ENCODE measurements around the gene COA1. TPM values are rescaled to one million over a fixed set of nuclear protein-coding genes. Genes with fewer than 3 reads are reported as not detected.

Gene COA1
- polyA plus RNA-seq, 3 donors, result 25.6 to 57.8 (median 56.2) TPM

GRCh38 chr7:43698460-43699255 is 30.7 kb downstream of the COA1 start:
- no peak overlapping the region for H3K4me2 ChIP-seq (replicated peaks; ENCODE audit: extremely low read depth, low read length, poor library complexity, severe bottlenecking)
- no peaks in the 10 kb centered on the region for H3K27me3 ChIP-seq (ENCODE audit: control insufficient read depth in 2 of 2, insufficient read depth in 2 of 2, low read length in 2 of 2)
- H3K4me1 ChIP-seq (ENCODE audit: control insufficient read depth in 1 of 2, insufficient read depth in 2 of 2, low read length in 2 of 2), result no peaks in the 10 kb centered on the region
- H2AFZ ChIP-seq (ENCODE audit: insufficient read depth, low read depth, low read length, poor library complexity, severe bottlenecking), result no peak overlapping the region
- intact Hi-C loops (cut with micrococcal nuclease), result loop anchor here in 1 of 2 donors (2.0 kb wide), 1 partner anchor 116 kb away; the partner anchor contains the start of gene STK17A
- no peaks in the 10 kb centered on the region for H3K27me3 Mint-ChIP-seq (ENCODE audit: low read depth in 3 of 3)
- no peak overlapping the region for H3K4me3 ChIP-seq (replicated peaks in 1 of 3; ENCODE audit: low read depth in 2 of 3, low read length in 3 of 3)
- H3K9me3 Mint-ChIP-seq, result peaks cover 0 to 2% (median 0%) of the 10 kb centered on the region in 7 donors
- H3K27ac Mint-ChIP-seq, result no peak overlapping the region
- peaks cover 64% of the 10 kb centered on the region for H3K79me2 ChIP-seq (ENCODE audit: insufficient read depth, low read length)
- no peaks in the 10 kb centered on the region for H3K36me3 ChIP-seq (replicated peaks in 1 of 2; ENCODE audit: control insufficient read depth in 1 of 2, insufficient read depth in 2 of 2, low read length in 2 of 2)
- no peak overlapping the region for H3K4me3 Mint-ChIP-seq
- TF ChIP-seq, protein P1, sequence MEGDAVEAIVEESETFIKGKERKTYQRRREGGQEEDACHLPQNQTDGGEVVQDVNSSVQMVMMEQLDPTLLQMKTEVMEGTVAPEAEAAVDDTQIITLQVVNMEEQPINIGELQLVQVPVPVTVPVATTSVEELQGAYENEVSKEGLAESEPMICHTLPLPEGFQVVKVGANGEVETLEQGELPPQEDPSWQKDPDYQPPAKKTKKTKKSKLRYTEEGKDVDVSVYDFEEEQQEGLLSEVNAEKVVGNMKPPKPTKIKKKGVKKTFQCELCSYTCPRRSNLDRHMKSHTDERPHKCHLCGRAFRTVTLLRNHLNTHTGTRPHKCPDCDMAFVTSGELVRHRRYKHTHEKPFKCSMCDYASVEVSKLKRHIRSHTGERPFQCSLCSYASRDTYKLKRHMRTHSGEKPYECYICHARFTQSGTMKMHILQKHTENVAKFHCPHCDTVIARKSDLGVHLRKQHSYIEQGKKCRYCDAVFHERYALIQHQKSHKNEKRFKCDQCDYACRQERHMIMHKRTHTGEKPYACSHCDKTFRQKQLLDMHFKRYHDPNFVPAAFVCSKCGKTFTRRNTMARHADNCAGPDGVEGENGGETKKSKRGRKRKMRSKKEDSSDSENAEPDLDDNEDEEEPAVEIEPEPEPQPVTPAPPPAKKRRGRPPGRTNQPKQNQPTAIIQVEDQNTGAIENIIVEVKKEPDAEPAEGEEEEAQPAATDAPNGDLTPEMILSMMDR (IDR thresholded peaks at IDR 0.05), result no peak
- H4K20me1 ChIP-seq (ENCODE audit: insufficient read depth, low read length), result peaks cover 55% of the 10 kb centered on the region
- no CpG with 5 or more reads among the region's 5 CpGs for WGBS (ENCODE audit: insufficient coverage)
- H3K9ac ChIP-seq (ENCODE audit: insufficient read depth, low read length, poor library complexity, severe bottlenecking), result no peak overlapping the region
- no peaks in the 10 kb centered on the region for H3K9me3 ChIP-seq (replicated peaks in 1 of 2; ENCODE audit: control insufficient read depth in 1 of 2, insufficient read depth in 1 of 2, low read length in 2 of 2)
- H3K27ac ChIP-seq (ENCODE audit: low read depth in 1 of 2, low read length in 2 of 2), result no peak overlapping the region
- H3K4me1 Mint-ChIP-seq, result no peaks in the 10 kb centered on the region
- DNase-seq, result no peak
- H3K36me3 Mint-ChIP-seq, result no peaks in the 10 kb centered on the region

- Histone ChIP-seq H3K27ac (ENCODE audit: low read depth in 1 of 2, low read length in 2 of 2) (no peak overlapping the region), H3K4me1 (ENCODE audit: control insufficient read depth in 1 of 2, insufficient read depth in 2 of 2, low read length in 2 of 2) (no peaks in the 10 kb centered on the region), H3K9ac (ENCODE audit: insufficient read depth, low read length, poor library complexity, severe bottlenecking) (no peak overlapping the region), H3K4me2 (replicated peaks; ENCODE audit: extremely low read depth, low read length, poor library complexity, severe bottlenecking) (no peak overlapping the region), H3K27me3 (ENCODE audit: control insufficient read depth in 2 of 2, insufficient read depth in 2 of 2, low read length in 2 of 2) (no peaks in the 10 kb centered on the region), H4K20me1 (ENCODE audit: insufficient read depth, low read length) (peaks cover 64% of the 10 kb centered on the region), H2AFZ (ENCODE audit: insufficient read depth, low read depth, low read length, poor library complexity, severe bottlenecking) (no peak overlapping the region), H3K9me3 (replicated peaks in 1 of 2; ENCODE audit: control insufficient read depth in 1 of 2, insufficient read depth in 1 of 2, low read length in 2 of 2) (no peaks in the 10 kb centered on the region), H3K4me3 (replicated peaks in 1 of 3; ENCODE audit: low read depth in 2 of 3, low read length in 3 of 3) (no peak overlapping the region), H3K36me3 (replicated peaks in 1 of 2; ENCODE audit: control insufficient read depth in 1 of 2, insufficient read depth in 2 of 2, low read length in 2 of 2) (no peaks in the 10 kb centered on the region), H3K79me2 (ENCODE audit: insufficient read depth, low read length) (peaks cover 70% of the 10 kb centered on the region)
- WGBS (ENCODE audit: insufficient coverage), result no CpG with 5 or more reads among the region's 4 CpGs
- intact Hi-C loops (cut with micrococcal nuclease), result loop anchor here in 1 of 2 donors (2.0 kb wide), 1 partner anchor 115 kb away; the partner anchor contains the start of gene STK17A
- no peak overlapping the region for H3K27ac Mint-ChIP-seq
- TF ChIP-seq, protein P1 (IDR thresholded peaks at IDR 0.05), result no peak
- no peaks in the 10 kb centered on the region for H3K27me3 Mint-ChIP-seq (ENCODE audit: low read depth in 3 of 3)
- H3K4me3 Mint-ChIP-seq, result no peak overlapping the region
- no peak for DNase-seq
- no peaks in the 10 kb centered on the region for H3K36me3 Mint-ChIP-seq
- no peaks in the 10 kb centered on the region for H3K9me3 Mint-ChIP-seq
- no peaks in the 10 kb centered on the region for H3K4me1 Mint-ChIP-seq
These were observed 31.6 kb downstream of the COA1 start for GRCh38 chr7:43697690-43698089.
